Non-pigmented ciliary epithelial cell (primary cell): Measurements from ENCODE around the gene ZNF165.
A peak's percentile ranks its signal among the peaks of the same experiment; 100 is the strongest.
"Not testable (repeated sequence)": the region's sequence is repeated elsewhere in the genome, so short reads cannot be mapped to it uniquely, and the experiment has no call there.

Source experiments
- DNase-seq: peaks from one replicate; pipeline ENCODE4 v3.0.0-alpha.2; 2010; ENCODE audit warnings: low read depth

The ZNF165 gene

GRCh38 chr6:28121876-28122275 lies 41.5 kb downstream of the ZNF165 start:
- DNase-seq, result no peak

- DNase-seq, result not testable (repeated sequence)
Measured at GRCh38 chr6:28122283-28122682, 41.9 kb downstream of the ZNF165 start.

GRCh38 chr6:28124350-28124970 lies 44.1 kb downstream of the ZNF165 start, which contains the start of gene ZSCAN16:
Gene ZSCAN16 (plus strand): TSS chr6:28124609. CDS start chr6:28125444, 835 bp downstream.
- no peak for DNase-seq

- no peak for DNase-seq
Measured at GRCh38 chr6:28124971-28125353, 44.6 kb downstream of the ZNF165 start.

GRCh38 chr6:28125401-28125800 lies 45.0 kb downstream of the ZNF165 start:
- DNase-seq, result no peak

GRCh38 chr6:28134015-28134414 lies 53.6 kb downstream of the ZNF165 start:
- no peak for DNase-seq

- DNase-seq, result no peak
Measured at GRCh38 chr6:28134716-28135115, 54.3 kb downstream of the ZNF165 start.

GRCh38 chr6:28135393-28135792 lies 55.0 kb downstream of the ZNF165 start:
- no peak for DNase-seq

- DNase-seq, result peak; percentile 74
Measured at GRCh38 chr6:28136585-28137504, 56.5 kb downstream of the ZNF165 start.

- DNase-seq, result no peak
Measured at GRCh38 chr6:28137505-28137981, 57.2 kb downstream of the ZNF165 start.
